Neuronal stem cell (in vitro differentiated cells): ENCODE results near the gene ARHGAP29.

Experiments used
- DNase-seq: peaks from one replicate; pipeline ENCODE4 v3.0.0-alpha.2; 2013; ENCODE audit warnings: low spot score
- H2AFZ ChIP-seq: one replicate; pipeline ENCODE4 v1.6.1; 2013; ENCODE audit warnings: mild to moderate bottlenecking, low read length, inconsistent platforms
- H2AK5ac ChIP-seq: 2 replicates; pipeline ENCODE4 v1.6.1; 2013; ENCODE audit warnings: low read depth, mild to moderate bottlenecking, inconsistent platforms, low read length, moderate library complexity, mixed read lengths
- H2BK120ac ChIP-seq: 2 replicates; pipeline ENCODE4 v1.6.1; 2013; ENCODE audit warnings: low read depth, mild to moderate bottlenecking, inconsistent platforms, low read length, moderate library complexity, mixed read lengths
- H2BK12ac ChIP-seq: one replicate; pipeline ENCODE4 v1.6.1; 2013; ENCODE audit warnings: low read length, inconsistent platforms
- H2BK15ac ChIP-seq: 2 replicates; pipeline ENCODE4 v1.6.1; 2013; ENCODE audit warnings: mild to moderate bottlenecking, low read length, inconsistent platforms, mixed read lengths
- H2BK5ac ChIP-seq: one replicate; pipeline ENCODE4 v1.6.1; 2013; ENCODE audit warnings: inconsistent platforms, mild to moderate bottlenecking, low read length, moderate library complexity
- H3K14ac ChIP-seq: one replicate; pipeline ENCODE4 v1.6.1; 2013; ENCODE audit warnings: low read length, inconsistent platforms
- H3K18ac ChIP-seq: 2 replicates; pipeline ENCODE4 v1.6.1; 2013; ENCODE audit warnings: low read length, inconsistent platforms
- H3K23ac ChIP-seq: 2 replicates; pipeline ENCODE4 v1.6.1; 2013; ENCODE audit warnings: low read depth, mild to moderate bottlenecking, mixed read lengths, low read length, inconsistent platforms; ENCODE audit not compliant: poor library complexity
- H3K27ac ChIP-seq: replicated peaks from 3 replicates; pipeline ENCODE4 v1.5.1; 2013; ENCODE audit warnings: low read length, inconsistent platforms
- H3K27me3 ChIP-seq, 3 experiments: 2 replicates each; pipeline ENCODE4 v1.6.1; 2013; ENCODE audit warnings: low read length in 3 of 3, mild to moderate bottlenecking in 2 of 3, inconsistent platforms in 1 of 3, low read depth in 1 of 3, mixed read lengths in 1 of 3, moderate library complexity in 1 of 3; ENCODE audit not compliant: control insufficient read depth in 3 of 3, insufficient read depth in 3 of 3
- H3K36me3 ChIP-seq, 2 donors: replicated peaks in 1 of 2; 2 replicates each; pipeline ENCODE4 v1.6.1; 2013; ENCODE audit warnings: low read length in 2 of 2; ENCODE audit not compliant: control insufficient read depth in 2 of 2, insufficient read depth in 2 of 2
- H3K4ac ChIP-seq: 2 replicates; pipeline ENCODE4 v1.6.1; 2013; ENCODE audit warnings: inconsistent platforms, mild to moderate bottlenecking, low read length, moderate library complexity
- H3K4me1 ChIP-seq, 2 donors: 1 replicate in 1 of 2; 2 replicates in 1 of 2; pipeline ENCODE4 v1.6.1; 2013; ENCODE audit warnings: low read length in 2 of 2, low read depth in 1 of 2; ENCODE audit not compliant: control insufficient read depth in 2 of 2, insufficient read depth in 1 of 2
- H3K4me2 ChIP-seq: one replicate; pipeline ENCODE4 v1.6.1; 2013; ENCODE audit warnings: mild to moderate bottlenecking, low read length, inconsistent platforms; ENCODE audit not compliant: insufficient read depth, poor library complexity, severe bottlenecking
- H3K4me3 ChIP-seq, 2 donors: 2 replicates each; pipeline ENCODE4 v1.5.1; 2013; ENCODE audit warnings: low read length in 2 of 2, mild to moderate bottlenecking in 2 of 2, inconsistent platforms in 1 of 2, moderate library complexity in 1 of 2
- H3K79me1 ChIP-seq: one replicate; pipeline ENCODE4 v1.6.1; 2013; ENCODE audit warnings: low read depth, mild to moderate bottlenecking, inconsistent platforms, low read length, moderate library complexity
- H3K9ac ChIP-seq: one replicate; pipeline ENCODE4 v1.6.1; 2013; ENCODE audit warnings: mild to moderate bottlenecking, low read depth, low read length, inconsistent platforms; ENCODE audit not compliant: poor library complexity
- H3K9me3 ChIP-seq, 2 donors: replicated peaks in 1 of 2; 2 replicates each; pipeline versions ENCODE3 to v1.6.1; 2013; ENCODE audit warnings: low read length in 2 of 2, mild to moderate bottlenecking in 2 of 2, inconsistent platforms in 1 of 2, low read depth in 1 of 2, mixed read lengths in 1 of 2, moderate library complexity in 1 of 2; ENCODE audit not compliant: control insufficient read depth in 2 of 2, insufficient read depth in 1 of 2
- H4K8ac ChIP-seq: one replicate; pipeline ENCODE4 v1.6.1; 2013; ENCODE audit warnings: low read depth, mild to moderate bottlenecking, inconsistent platforms, low read length, moderate library complexity
- H4K91ac ChIP-seq: one replicate; pipeline ENCODE4 v1.6.1; 2013; ENCODE audit warnings: low read length, low read depth, mild to moderate bottlenecking, inconsistent platforms; ENCODE audit not compliant: poor library complexity
- WGBS, 2 donors: extraction: QIAGEN DNeasy Blood & Tissue Kit; methylation state at CpG; one replicate each; pipeline ENCODE4 v1.1.7; 2013; ENCODE audit warnings: missing lambda C conversion rate in 2 of 2, mixed read lengths in 1 of 2; ENCODE audit not compliant: insufficient read length in 2 of 2, insufficient replicate concordance in 1 of 2; ENCODE audit errors: extremely low coverage in 2 of 2; 5-methylcytosine and 5-hydroxymethylcytosine counted together

Gene ARHGAP29

DNA sequence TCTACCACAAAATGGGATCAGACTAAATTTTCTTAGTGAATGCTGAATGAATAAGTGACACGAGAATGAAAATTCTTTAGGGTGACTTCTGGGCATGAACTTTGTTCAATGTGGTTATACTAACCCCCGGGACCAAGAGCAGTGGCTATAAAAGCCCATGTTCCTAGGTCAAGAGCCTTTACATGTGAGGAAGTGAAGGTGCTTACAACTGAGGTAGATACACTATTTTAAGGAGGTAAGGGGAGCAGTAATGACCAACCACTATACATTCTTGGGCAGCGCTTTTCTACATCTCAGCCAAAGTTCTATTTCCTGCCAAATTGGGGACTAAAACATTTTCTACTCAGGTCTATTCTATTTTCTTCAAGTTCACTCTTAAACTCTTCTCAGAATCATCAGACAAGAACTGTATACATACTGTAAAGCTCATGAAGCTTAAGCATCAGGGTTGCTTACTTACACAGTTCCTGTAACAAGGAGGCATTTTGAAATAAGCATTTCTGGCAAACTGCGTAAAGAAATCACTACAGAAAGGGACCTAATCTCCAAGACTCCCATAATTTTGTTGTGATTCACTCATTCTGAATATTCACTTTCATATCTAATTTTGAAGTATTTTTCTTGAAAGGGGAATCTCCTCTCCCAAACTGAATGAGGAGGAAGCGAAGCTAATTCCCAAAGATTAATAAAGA is 8.5 kb upstream of the ARHGAP29 start:
- no peak overlapping the region for H2AK5ac ChIP-seq
- DNase-seq = no peak
- H3K9ac ChIP-seq = no peak overlapping the region
- H3K4ac ChIP-seq = no peak overlapping the region
- H3K4me2 ChIP-seq = no peak overlapping the region
- no peak overlapping the region for H2AFZ ChIP-seq
- no peak overlapping the region for H2BK120ac ChIP-seq
- H3K23ac ChIP-seq = no peak overlapping the region
- no peak overlapping the region for H3K18ac ChIP-seq
- H4K91ac ChIP-seq = no peak overlapping the region
- no peak overlapping the region for H2BK15ac ChIP-seq
- no peak overlapping the region for H2BK12ac ChIP-seq
- WGBS, 2 donors = no CpG with 5 or more reads among the region's 5 CpGs
- no peak overlapping the region for H2BK5ac ChIP-seq
- H3K4me3 ChIP-seq = no peak overlapping the region
- H3K14ac ChIP-seq = no peak overlapping the region
- peaks cover 4 to 62% (median 27%) of the 10 kb centered on the region in 3 experiments for H3K27me3 ChIP-seq
- H4K8ac ChIP-seq = no peak overlapping the region
- H3K9me3 ChIP-seq = peaks cover 0 to 4% of the 10 kb centered on the region in 2 donors
- H3K36me3 ChIP-seq = no peaks in the 10 kb centered on the region
- no peaks in the 10 kb centered on the region for H3K79me1 ChIP-seq
- H3K4me1 ChIP-seq = peaks cover 0 to 5% of the 10 kb centered on the region in 2 donors
- no peak overlapping the region for H3K27ac ChIP-seq

DNA sequence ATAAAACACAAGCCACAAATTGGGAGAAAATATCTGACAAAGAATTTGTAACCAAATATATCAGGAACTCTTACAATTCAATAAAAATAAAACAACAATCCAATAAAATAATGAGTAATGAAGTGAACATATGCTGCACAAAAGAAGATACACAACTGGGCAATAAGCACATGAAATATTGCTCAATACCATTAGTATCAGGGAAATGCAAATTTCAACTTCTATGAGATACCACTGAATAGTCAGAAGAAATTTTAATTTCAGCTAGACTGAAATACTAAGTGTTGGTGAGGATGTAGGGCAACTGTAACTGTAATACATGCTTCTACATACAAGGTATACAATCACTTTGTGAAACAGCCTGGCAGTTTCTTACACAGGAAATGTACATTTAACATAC is 7.4 kb upstream of the ARHGAP29 start:
- DNase-seq = no peak
- Histone ChIP-seq H3K18ac (no peak overlapping the region), H2BK120ac (no peak overlapping the region), H3K4me1 (peaks cover 0 to 5% of the 10 kb centered on the region in 2 donors), H2BK15ac (no peak overlapping the region), H2BK5ac (no peak overlapping the region), H3K4me3 (no peak overlapping the region), H3K27me3 (peaks cover 4 to 58% (median 29%) of the 10 kb centered on the region in 3 experiments), H2AK5ac (no peak overlapping the region), H4K91ac (no peak overlapping the region), H3K4ac (no peak overlapping the region), H3K79me1 (no peaks in the 10 kb centered on the region), H3K23ac (no peak overlapping the region), H3K36me3 (no peaks in the 10 kb centered on the region), H3K4me2 (no peak overlapping the region), H4K8ac (no peak overlapping the region), H3K27ac (no peak overlapping the region), H3K14ac (no peak overlapping the region), H2BK12ac (no peak overlapping the region), H3K9me3 (peaks cover 0 to 4% of the 10 kb centered on the region in 2 donors), H3K9ac (no peak overlapping the region), H2AFZ (no peak overlapping the region)

DNA sequence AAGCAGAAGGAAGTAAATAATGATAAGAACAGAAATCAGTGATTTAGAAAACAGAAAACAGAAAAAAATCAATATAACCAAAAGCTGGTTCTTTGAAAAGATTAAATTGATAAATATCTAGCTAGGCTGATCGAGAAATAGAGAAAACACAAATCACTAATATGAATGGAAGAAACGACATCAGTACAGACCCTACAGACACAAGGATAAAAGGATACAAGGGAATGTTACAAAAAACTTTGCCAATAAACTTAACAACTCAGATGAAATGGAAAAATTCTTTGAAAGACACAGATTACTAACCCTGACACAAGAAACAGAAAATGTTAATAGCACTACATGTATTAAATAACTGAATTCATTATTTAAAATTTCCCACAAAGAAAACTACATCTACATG is 6.3 kb upstream of the ARHGAP29 start:
- Histone ChIP-seq H3K4ac (no peak overlapping the region), H3K18ac (no peak overlapping the region), H2BK15ac (no peak overlapping the region), H2AFZ (no peak overlapping the region), H2AK5ac (no peak overlapping the region), H3K23ac (no peak overlapping the region), H4K91ac (no peak overlapping the region), H3K27me3 (peaks cover 4 to 61% (median 31%) of the 10 kb centered on the region in 3 experiments), H3K4me2 (no peak overlapping the region), H2BK5ac (no peak overlapping the region), H2BK120ac (no peak overlapping the region), H2BK12ac (no peak overlapping the region), H3K4me3 (no peak overlapping the region), H3K27ac (no peak overlapping the region), H3K14ac (no peak overlapping the region), H3K36me3 (no peaks in the 10 kb centered on the region), H3K9me3 (peaks cover 0 to 4% of the 10 kb centered on the region in 2 donors), H3K9ac (no peak overlapping the region), H4K8ac (no peak overlapping the region), H3K4me1 (peaks cover 0 to 5% of the 10 kb centered on the region in 2 donors), H3K79me1 (no peaks in the 10 kb centered on the region)
- WGBS, 2 donors = no CpG with 5 or more reads among the region's 2 CpGs
- no peak for DNase-seq

DNA sequence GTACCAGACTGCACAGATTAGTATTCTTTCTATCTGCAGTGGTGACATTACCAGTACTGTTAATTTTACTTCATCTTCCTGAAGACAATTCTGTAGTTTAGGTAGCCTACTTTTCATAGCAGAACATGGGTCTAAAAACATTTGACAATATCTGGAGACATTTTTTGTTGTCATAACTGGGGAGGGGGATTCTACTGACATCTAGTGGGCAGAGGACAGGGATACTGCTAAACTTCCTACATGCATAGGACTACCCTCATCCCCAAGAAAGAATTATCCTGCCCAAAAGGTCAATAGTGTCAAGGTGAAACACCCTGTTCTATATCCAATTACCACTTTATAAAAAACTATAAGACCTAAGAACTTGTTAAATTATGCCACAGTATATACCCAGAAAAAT is 3.4 kb upstream of the ARHGAP29 start:
- DNase-seq = peak; percentile 31

More for the DNA sequence above, 3.4 kb upstream of the ARHGAP29 start:
- H3K23ac ChIP-seq = no peak overlapping the region
- no peak overlapping the region for H3K4ac ChIP-seq
- H4K8ac ChIP-seq = no peak overlapping the region
- no peak overlapping the region for H3K18ac ChIP-seq
- H3K4me1 ChIP-seq = peaks cover 0 to 4% of the 10 kb centered on the region in 2 donors
- no peak overlapping the region for H4K91ac ChIP-seq
- no peaks in the 10 kb centered on the region for H3K79me1 ChIP-seq
- H2BK120ac ChIP-seq = no peak overlapping the region
- H3K27me3 ChIP-seq = peaks cover 1 to 40% (median 22%) of the 10 kb centered on the region in 3 experiments
- H3K4me2 ChIP-seq = no peak overlapping the region
- peaks cover 0 to 4% of the 10 kb centered on the region in 2 donors for H3K9me3 ChIP-seq
- H3K4me3 ChIP-seq = no peak overlapping the region
- H2BK15ac ChIP-seq = no peak overlapping the region
- H2AFZ ChIP-seq = no peak overlapping the region
- H2BK12ac ChIP-seq = no peak overlapping the region
- no peak overlapping the region for H3K14ac ChIP-seq
- H3K9ac ChIP-seq = no peak overlapping the region
- no peak overlapping the region for H2BK5ac ChIP-seq
- H3K27ac ChIP-seq = no peak overlapping the region
- no peaks in the 10 kb centered on the region for H3K36me3 ChIP-seq
- H2AK5ac ChIP-seq = no peak overlapping the region
